GM10266 (cell line): ENCODE measurements around the gene CCND1.
"Not testable (repeated sequence)": the region's sequence is repeated elsewhere in the genome, so short reads cannot be mapped to it uniquely, and the experiment has no call there.

Experiments used
- DNase-seq: peaks from one replicate; pipeline ENCODE4 v3.0.0; 2012; ENCODE audit errors: extremely low spot score
- TF ChIP-seq, protein P1 (sequence below): IDR thresholded peaks from 2 replicates; pipeline ENCODE4 v1.5.1; 2012; ENCODE audit warnings: mild to moderate bottlenecking, low read depth; ENCODE audit not compliant: control insufficient read depth, insufficient read depth; ENCODE audit errors: missing control alignments

CCND1 gene

DNA sequence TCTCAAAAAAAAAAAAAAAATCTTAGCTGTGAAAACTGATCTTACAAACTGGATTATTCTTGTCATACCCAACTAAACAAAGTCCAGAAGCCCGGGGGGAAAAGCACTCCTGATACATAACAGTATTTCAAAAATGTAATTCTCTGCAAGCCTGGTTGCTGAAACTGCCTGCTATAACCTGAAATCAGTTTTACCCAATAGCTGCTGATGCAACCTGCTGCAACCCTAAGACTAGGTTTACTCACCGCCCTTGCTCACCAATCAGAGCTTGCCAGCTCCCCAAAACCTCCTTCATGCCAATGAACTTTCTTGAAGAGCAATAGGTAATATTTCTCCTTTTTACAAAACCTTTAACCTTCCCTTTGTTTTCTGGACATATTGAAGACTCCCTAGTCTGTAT is 50.5 kb downstream of the CCND1 start:
- DNase-seq, result no peak

DNA sequence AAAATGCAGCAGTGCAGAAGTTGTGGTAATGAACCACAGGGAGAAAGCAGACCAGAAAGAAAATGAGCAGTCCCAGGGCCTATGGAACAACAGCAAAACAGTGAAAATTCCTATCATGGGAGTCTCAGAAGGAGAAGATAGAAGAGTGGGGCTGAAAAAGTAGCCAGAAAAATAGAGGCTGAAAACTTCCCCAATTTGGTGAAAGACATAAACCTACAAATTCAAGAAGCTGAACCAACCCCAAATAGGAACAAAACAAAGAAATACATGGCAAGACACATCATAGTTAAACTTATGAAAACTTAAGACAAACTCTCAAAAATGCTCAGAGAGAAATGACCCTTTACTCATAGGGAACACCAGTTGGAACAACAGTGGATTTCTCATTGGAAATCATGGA is 51.5 kb downstream of the CCND1 start:
- TF ChIP-seq, protein P1, sequence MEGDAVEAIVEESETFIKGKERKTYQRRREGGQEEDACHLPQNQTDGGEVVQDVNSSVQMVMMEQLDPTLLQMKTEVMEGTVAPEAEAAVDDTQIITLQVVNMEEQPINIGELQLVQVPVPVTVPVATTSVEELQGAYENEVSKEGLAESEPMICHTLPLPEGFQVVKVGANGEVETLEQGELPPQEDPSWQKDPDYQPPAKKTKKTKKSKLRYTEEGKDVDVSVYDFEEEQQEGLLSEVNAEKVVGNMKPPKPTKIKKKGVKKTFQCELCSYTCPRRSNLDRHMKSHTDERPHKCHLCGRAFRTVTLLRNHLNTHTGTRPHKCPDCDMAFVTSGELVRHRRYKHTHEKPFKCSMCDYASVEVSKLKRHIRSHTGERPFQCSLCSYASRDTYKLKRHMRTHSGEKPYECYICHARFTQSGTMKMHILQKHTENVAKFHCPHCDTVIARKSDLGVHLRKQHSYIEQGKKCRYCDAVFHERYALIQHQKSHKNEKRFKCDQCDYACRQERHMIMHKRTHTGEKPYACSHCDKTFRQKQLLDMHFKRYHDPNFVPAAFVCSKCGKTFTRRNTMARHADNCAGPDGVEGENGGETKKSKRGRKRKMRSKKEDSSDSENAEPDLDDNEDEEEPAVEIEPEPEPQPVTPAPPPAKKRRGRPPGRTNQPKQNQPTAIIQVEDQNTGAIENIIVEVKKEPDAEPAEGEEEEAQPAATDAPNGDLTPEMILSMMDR, result no peak

More for the DNA sequence above, 50.5 kb downstream of the CCND1 start:
- TF ChIP-seq, protein P1, result no peak

DNA sequence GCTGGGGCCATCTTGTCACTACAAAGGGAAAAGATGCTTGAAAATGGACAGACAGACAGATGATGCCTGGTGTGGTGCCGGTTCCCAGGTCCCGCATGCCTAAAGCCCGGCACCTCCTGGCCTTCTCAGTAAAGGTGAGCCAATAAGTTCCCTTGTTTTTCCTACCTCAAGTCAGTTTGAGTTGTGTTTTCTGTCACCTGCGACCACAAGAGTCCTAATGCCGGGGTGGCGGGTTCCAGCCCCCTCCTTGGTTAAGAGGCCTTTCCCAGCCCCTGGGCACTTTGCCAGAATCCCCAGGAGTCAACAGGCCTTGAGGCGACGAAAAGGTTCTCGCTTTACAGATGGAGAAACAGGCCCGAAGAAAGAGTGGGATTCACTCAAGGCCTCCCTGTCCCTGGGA is 53.8 kb downstream of the CCND1 start:
- TF ChIP-seq, protein P1, result no peak
- no peak for DNase-seq

More for the DNA sequence above, 51.5 kb downstream of the CCND1 start:
- DNase-seq, result no peak

DNA sequence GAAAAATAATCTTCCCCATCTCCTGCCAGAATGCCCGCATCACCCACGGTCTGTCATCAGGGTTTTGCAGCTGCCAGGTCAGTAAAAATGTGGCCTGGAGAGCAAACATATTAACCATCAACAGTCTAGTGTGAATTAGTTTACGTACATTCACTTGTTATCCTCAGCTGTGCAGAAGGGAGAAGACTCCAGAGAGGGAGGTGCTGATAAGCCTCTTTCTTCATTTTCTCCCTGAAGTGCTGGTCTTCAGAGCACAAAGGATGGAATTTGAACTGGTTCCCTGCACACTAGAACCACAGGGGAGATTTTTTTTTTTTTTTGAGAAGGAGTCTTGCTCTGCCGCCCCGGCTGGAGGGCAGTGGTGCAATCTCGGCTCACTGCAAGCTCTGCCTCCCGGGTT is 54.6 kb downstream of the CCND1 start:
- TF ChIP-seq, protein P1, result no peak
- DNase-seq, result no peak

DNA sequence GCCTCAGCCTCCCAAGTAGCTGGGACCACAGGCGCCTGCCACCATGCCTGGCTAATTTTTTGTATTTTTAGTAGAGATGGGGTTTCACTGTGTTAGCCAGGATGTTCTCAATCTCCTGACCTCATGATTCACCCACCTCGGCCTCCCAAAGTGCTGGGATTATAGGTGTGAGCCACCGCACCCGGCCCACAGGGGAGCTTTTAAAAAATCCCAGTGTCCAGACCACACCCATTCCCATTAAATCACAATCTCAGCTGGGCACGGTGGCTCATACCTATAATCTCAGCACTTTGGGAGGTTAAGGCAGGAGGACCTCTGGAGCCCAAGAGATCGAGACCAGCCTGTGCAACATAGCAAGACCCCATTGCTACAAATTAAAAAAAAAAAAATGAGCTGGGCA is 55.0 kb downstream of the CCND1 start:
- not testable (repeated sequence) for DNase-seq

DNA sequence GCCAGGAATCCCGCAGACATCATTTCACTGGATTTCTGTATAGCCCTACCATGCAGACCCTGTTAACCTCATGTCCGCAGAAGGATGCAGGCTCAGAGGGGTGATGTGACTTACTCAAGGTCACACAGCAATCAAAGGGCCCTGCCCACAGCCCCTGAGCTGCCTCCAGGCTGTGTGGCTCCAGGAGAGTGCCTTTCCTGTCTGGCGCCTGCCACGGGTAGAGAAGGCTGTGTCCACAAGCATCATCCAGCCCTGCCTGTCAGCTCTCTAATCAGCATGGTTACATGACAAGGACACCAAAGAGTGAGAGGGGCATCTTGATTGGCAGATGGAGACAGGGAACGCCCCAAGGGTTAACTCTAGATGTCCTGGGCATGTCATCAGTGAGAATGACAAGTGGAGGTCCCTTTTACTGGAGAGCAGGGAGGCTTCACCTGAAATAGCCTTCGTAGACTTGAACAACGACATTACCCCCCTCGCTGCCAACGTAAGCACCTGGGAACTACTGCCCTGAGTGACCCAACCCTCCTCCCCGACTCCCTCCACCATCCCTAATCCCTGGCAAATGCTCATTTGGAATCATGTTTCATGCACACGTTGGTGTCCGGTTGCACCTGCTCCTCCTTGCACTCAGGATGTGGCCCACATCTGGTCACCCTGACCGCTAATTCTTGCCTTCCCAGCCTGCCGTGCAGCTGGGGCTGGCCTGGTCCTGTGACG is 56.0 kb downstream of the CCND1 start:
- no peak for DNase-seq
- TF ChIP-seq, protein P1, result no peak

DNA sequence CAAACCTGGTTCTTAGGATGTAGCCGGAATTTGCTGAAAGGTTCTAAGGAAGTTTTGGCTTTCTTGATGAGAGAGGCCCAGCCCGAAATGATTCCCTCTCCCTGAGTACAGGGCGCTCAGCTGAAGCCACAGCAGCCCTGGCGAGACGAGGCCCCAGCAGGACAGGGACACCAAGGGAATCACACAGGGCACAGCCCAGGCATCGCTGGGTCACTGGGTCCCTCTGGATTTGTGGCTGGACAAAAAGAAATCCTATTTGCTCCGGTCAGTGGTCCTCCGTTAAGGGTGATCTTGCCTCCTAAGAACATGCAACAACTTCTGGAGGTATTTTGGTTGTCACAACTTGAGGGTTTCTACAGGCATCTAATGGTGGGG is 56.5 kb downstream of the CCND1 start:
- DNase-seq, result no peak
- TF ChIP-seq, protein P1, result no peak

DNA sequence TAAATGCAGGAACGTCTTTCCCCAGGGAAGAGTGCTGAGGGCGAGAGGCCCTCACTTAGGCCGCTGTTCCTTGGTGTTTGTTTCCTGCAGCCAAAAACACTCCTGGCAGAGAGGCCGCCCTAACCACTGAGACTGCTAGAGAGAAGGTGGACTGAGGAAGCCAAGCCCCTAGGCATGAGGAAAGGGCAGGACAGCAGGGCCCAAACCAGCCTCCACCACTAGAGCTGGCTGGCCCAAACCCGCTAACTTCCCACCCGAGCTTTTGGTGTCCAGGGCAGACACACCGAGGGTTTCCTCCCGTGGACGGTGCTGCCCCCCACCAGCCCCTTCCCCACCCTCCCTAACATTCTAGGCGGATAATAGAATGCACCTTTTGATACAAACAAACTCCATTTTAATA is 56.9 kb downstream of the CCND1 start:
- TF ChIP-seq, protein P1, result no peak
- no peak for DNase-seq
